Panc1 (cell line): ENCODE results near the gene RPL28.

Source experiments
- CTCF ChIP-seq: fragments of 450-650 bp; IDR thresholded peaks from 2 replicates; pipeline ENCODE4 v1.5.1; 2017; ENCODE audit warnings: mild to moderate bottlenecking
- POLR2AphosphoS5 ChIP-seq: IDR thresholded peaks from 2 replicates; pipeline ENCODE4 v1.6.1; 2012; ENCODE audit warnings: mild to moderate bottlenecking, low read depth, low read length, moderate library complexity
- TCF7L2 ChIP-seq: IDR thresholded peaks from 2 replicates; pipeline ENCODE4 v1.6.1; 2011; ENCODE audit warnings: mild to moderate bottlenecking, low read depth, low read length, inconsistent platforms

GRCh38 chr19:55402509-55402908 is 16.8 kb downstream of the RPL28 start:
- TF ChIP-seq POLR2AphosphoS5: no peak
- no peak for TF ChIP-seq CTCF
- no peak for TF ChIP-seq TCF7L2
